ENCODE results near the gene ADCY9.
"Not testable (repeated sequence)": the region's sequence is repeated elsewhere in the genome, so short reads cannot be mapped to it uniquely, and the experiment has no call there.

ADCY9 gene

GRCh38 chr16:4092547-4093265 is 23.5 kb downstream of the ADCY9 start:
- DNase-seq = no peak

- DNase-seq = no peak
Measured at GRCh38 chr16:4091240-4092012, 24.8 kb downstream of the ADCY9 start.

GRCh38 chr16:4090351-4090851 is 25.8 kb downstream of the ADCY9 start:
- DNase-seq = no peak

- no peak for DNase-seq
Measured at GRCh38 chr16:4089811-4090301, 26.4 kb downstream of the ADCY9 start.

GRCh38 chr16:4089251-4089810 is 26.9 kb downstream of the ADCY9 start:
- no peak for DNase-seq

GRCh38 chr16:4087990-4088577 is 28.2 kb downstream of the ADCY9 start:
- no peak for DNase-seq

GRCh38 chr16:4087099-4087885 is 28.9 kb downstream of the ADCY9 start:
- no peak for DNase-seq

GRCh38 chr16:4086153-4086552 is 30.1 kb downstream of the ADCY9 start:
- no peak for DNase-seq

GRCh38 chr16:4085405-4085970 is 30.8 kb downstream of the ADCY9 start:
- no peak for DNase-seq

GRCh38 chr16:4083347-4083870 is 32.8 kb downstream of the ADCY9 start:
- no peak for DNase-seq

- DNase-seq = no peak
Measured at GRCh38 chr16:4082474-4083044, 33.7 kb downstream of the ADCY9 start.

GRCh38 chr16:4081521-4082021 is 34.7 kb downstream of the ADCY9 start:
- DNase-seq = peak; percentile 25 to 39

- DNase-seq = no peak
Measured at GRCh38 chr16:4081047-4081446, 35.2 kb downstream of the ADCY9 start.

GRCh38 chr16:4077174-4077649 is 39.0 kb downstream of the ADCY9 start:
- DNase-seq = no peak

GRCh38 chr16:4075534-4075933 is 40.7 kb downstream of the ADCY9 start:
- DNase-seq = no peak

GRCh38 chr16:4073150-4073549 is 43.1 kb downstream of the ADCY9 start:
- DNase-seq = not testable (repeated sequence)

- DNase-seq = no peak
Measured at GRCh38 chr16:4071686-4072561, 44.3 kb downstream of the ADCY9 start.

GRCh38 chr16:4070936-4071335 is 45.3 kb downstream of the ADCY9 start:
- no peak for DNase-seq

GRCh38 chr16:4067262-4068001 is 48.8 kb downstream of the ADCY9 start:
- no peak for DNase-seq

Data from activated CD4-positive, alpha-beta T cell treated with anti-CD3 and anti-CD28 coated beads, Interleukin-2, amount 50 U/mL, for 48 hours (primary cell).